Left ventricle myocardium inferior (tissue), 1 donor: ENCODE results near the gene KRT80. TPM values are rescaled to one million over a fixed set of nuclear protein-coding genes. Genes with fewer than 3 reads are reported as not detected.
A peak's percentile ranks its signal among the peaks of the same experiment; 100 is the strongest.

Experiments used
- DNase-seq: peaks from one replicate; pipeline ENCODE4 v3.0.0-alpha.2; 2020
- H3K27ac ChIP-seq: fragments of 200-600 bp; replicated peaks from 2 replicates; pipeline ENCODE4 v1.8.0; 2021
- H3K27me3 ChIP-seq: fragments of 200-600 bp; 2 replicates; pipeline ENCODE4 v1.8.0; 2021; ENCODE audit warnings: low read depth
- H3K36me3 ChIP-seq: fragments of 200-600 bp; 2 replicates; pipeline ENCODE4 v1.8.0; 2021
- H3K4me1 ChIP-seq: fragments of 200-600 bp; 2 replicates; pipeline ENCODE4 v1.8.0; 2021
- H3K4me3 ChIP-seq: fragments of 200-600 bp; 2 replicates; pipeline ENCODE4 v1.8.0; 2021; ENCODE audit warnings: mild to moderate bottlenecking, moderate library complexity
- H3K9me3 ChIP-seq: fragments of 200-600 bp; replicated peaks from 2 replicates; pipeline ENCODE4 v1.8.0; 2021
- CTCF ChIP-seq: fragments of 200-600 bp; IDR thresholded peaks from 2 replicates; pipeline ENCODE4 v1.8.0; 2021; ENCODE audit warnings: antibody characterized with exemption, mild to moderate bottlenecking, borderline replicate concordance
- intact Hi-C: fragments of 100-400 bp; cut with micrococcal nuclease; formaldehyde crosslinking; loops from one replicate; pipeline ENCODE4 v1.11.0; 2022
- total RNA-seq: library from RNA; stranded (reverse); fragmentation: NEBNext Ultra II Directional; extraction: Animal tissue kit (Norgen Biotek cat#: 25700); gene quantifications from one replicate; pipeline ENCODE4 v1.2.1, GENCODE V29; 2021
- donor health status: DM: no; HTN: yes; CAD: no; lungs with severe emphysema.

Gene KRT80
- total RNA-seq, 1 donor from 2014 or later, result not detected

GRCh38 chr12:52126605-52127578, 64.9 kb downstream of the KRT80 start:
- TF ChIP-seq CTCF, result no peak
- Histone ChIP-seq H3K36me3 (no peaks in the 10 kb centered on the region), H3K9me3 (no peaks in the 10 kb centered on the region), H3K27me3 (no peaks in the 10 kb centered on the region), H3K4me1 (peaks cover 40% of the 10 kb centered on the region), H3K4me3 (peak overlapping the region; percentile 10), H3K27ac (peak overlapping the region; percentile 91)
- DNase-seq, result peak; percentile 46
- intact Hi-C loops, result no loop called here

GRCh38 chr12:52126050-52126604, 65.7 kb downstream of the KRT80 start:
- H3K4me3 ChIP-seq, result no peak overlapping the region
- no peak for TF ChIP-seq CTCF

GRCh38 chr12:52125476-52125900, 66.3 kb downstream of the KRT80 start:
- Histone ChIP-seq H3K36me3 (no peaks in the 10 kb centered on the region), H3K9me3 (no peaks in the 10 kb centered on the region), H3K4me1 (peaks cover 47% of the 10 kb centered on the region), H3K4me3 (no peak overlapping the region), H3K27me3 (peaks cover 13% of the 10 kb centered on the region), H3K27ac (peak overlapping the region; percentile 91)
- DNase-seq, result no peak
- no peak for TF ChIP-seq CTCF
- intact Hi-C loops, result no loop called here

More at GRCh38 chr12:52126050-52126604, 65.7 kb downstream of the KRT80 start:
- H3K4me1 ChIP-seq, result peaks cover 47% of the 10 kb centered on the region
- intact Hi-C loops, result no loop called here
- peak overlapping the region; percentile 91 for H3K27ac ChIP-seq
- no peaks in the 10 kb centered on the region for H3K9me3 ChIP-seq
- peaks cover 6% of the 10 kb centered on the region for H3K27me3 ChIP-seq
- H3K36me3 ChIP-seq, result no peaks in the 10 kb centered on the region
- DNase-seq, result no peak

GRCh38 chr12:52123487-52124186, 68.2 kb downstream of the KRT80 start:
- H3K36me3 ChIP-seq, result no peaks in the 10 kb centered on the region
- no peak overlapping the region for H3K27ac ChIP-seq
- H3K4me3 ChIP-seq, result no peak overlapping the region
- no peak for DNase-seq
- H3K4me1 ChIP-seq, result peaks cover 53% of the 10 kb centered on the region
- H3K27me3 ChIP-seq, result peaks cover 23% of the 10 kb centered on the region
- intact Hi-C loops, result no loop called here
- no peaks in the 10 kb centered on the region for H3K9me3 ChIP-seq
- TF ChIP-seq CTCF, result no peak

- intact Hi-C loops, result no loop called here
These were observed 68.9 kb downstream of the KRT80 start for GRCh38 chr12:52122904-52123303.

More at GRCh38 chr12:52122904-52123303, 68.9 kb downstream of the KRT80 start:
- Histone ChIP-seq H3K36me3 (no peaks in the 10 kb centered on the region), H3K9me3 (no peaks in the 10 kb centered on the region), H3K27ac (no peak overlapping the region), H3K4me3 (no peak overlapping the region), H3K4me1 (peaks cover 46% of the 10 kb centered on the region), H3K27me3 (peaks cover 28% of the 10 kb centered on the region)
- no peak for TF ChIP-seq CTCF
- DNase-seq, result no peak
